ENCODE data around the gene YKT6.

DNA sequence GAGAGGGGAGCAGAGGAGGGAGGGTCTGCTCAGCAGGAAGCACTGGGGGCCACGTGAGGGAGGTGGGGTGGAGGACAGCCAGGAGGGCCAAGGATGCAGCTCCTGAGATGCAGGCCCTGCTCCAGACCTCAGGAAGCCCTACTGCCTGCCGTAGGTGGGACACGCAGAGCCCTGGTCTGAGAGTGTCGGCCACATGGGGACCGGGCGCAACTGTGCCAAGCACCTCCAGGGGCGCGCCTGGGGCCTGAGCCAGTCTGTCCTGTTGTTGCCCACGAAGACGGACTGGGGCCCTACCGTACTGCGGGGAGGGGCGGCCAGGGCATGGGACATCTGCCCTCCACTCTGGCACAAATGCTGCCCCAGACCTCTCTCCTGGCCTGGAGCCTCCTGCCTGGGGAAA, 31.6 kb downstream of the YKT6 start:
- no peak for TF ChIP-seq POLR2A (IDR thresholded peaks at IDR 0.05; ENCODE audit: low read length)
- no peak for TF ChIP-seq GATA1 (IDR thresholded peaks at IDR 0.05; ENCODE audit: low read depth, low read length)
